Adrenal gland (tissue), 5 donors: Measurements from ENCODE around the gene ALDH1A3.

Experiments
- POLR2A ChIP-seq, 2 donors: fragments of 450-650 bp; IDR thresholded peaks; one replicate each; pipeline ENCODE4 v1.6.1; 2017; ENCODE audit warnings: antibody characterized with exemption in 2 of 2, mild to moderate bottlenecking in 2 of 2, moderate library complexity in 1 of 2
- TF ChIP-seq, protein P1 (sequence below), 6 experiments: fragments of 450-650 bp in 4 of 6; fragments of 200-600 bp in 2 of 6; sonication (generic) in 1 of 6; IDR thresholded peaks; 1 replicate in 5 of 6; 2 replicates in 1 of 6; pipeline versions ENCODE4 v1.5.1 to v1.8.0; 2016 to 2021; ENCODE audit warnings: antibody characterized with exemption in 6 of 6, mild to moderate bottlenecking in 2 of 6, moderate library complexity in 1 of 6
- donor health status: DM: no; HTN: no; CAD: no.

- TF ChIP-seq, protein P1, sequence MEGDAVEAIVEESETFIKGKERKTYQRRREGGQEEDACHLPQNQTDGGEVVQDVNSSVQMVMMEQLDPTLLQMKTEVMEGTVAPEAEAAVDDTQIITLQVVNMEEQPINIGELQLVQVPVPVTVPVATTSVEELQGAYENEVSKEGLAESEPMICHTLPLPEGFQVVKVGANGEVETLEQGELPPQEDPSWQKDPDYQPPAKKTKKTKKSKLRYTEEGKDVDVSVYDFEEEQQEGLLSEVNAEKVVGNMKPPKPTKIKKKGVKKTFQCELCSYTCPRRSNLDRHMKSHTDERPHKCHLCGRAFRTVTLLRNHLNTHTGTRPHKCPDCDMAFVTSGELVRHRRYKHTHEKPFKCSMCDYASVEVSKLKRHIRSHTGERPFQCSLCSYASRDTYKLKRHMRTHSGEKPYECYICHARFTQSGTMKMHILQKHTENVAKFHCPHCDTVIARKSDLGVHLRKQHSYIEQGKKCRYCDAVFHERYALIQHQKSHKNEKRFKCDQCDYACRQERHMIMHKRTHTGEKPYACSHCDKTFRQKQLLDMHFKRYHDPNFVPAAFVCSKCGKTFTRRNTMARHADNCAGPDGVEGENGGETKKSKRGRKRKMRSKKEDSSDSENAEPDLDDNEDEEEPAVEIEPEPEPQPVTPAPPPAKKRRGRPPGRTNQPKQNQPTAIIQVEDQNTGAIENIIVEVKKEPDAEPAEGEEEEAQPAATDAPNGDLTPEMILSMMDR (IDR thresholded peaks at IDR 0.05), result no peak
- no peak for TF ChIP-seq POLR2A (IDR thresholded peaks at IDR 0.05)
These were observed 1.5 kb upstream of the ALDH1A3 start for GRCh38 chr15:100878130-100878529.
